Activated effector memory CD4-positive, alpha-beta T cell treated with Interleukin-2 at 50 U/mL for 16 hours (primary cell): ENCODE results near the gene KRTAP11-1.

Experiments
- DNase-seq: peaks from one replicate; pipeline ENCODE4 v3.0.0-alpha.2; 2020

The KRTAP11-1 gene, protein sequence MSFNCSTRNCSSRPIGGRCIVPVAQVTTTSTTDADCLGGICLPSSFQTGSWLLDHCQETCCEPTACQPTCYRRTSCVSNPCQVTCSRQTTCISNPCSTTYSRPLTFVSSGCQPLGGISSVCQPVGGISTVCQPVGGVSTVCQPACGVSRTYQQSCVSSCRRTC

DNA sequence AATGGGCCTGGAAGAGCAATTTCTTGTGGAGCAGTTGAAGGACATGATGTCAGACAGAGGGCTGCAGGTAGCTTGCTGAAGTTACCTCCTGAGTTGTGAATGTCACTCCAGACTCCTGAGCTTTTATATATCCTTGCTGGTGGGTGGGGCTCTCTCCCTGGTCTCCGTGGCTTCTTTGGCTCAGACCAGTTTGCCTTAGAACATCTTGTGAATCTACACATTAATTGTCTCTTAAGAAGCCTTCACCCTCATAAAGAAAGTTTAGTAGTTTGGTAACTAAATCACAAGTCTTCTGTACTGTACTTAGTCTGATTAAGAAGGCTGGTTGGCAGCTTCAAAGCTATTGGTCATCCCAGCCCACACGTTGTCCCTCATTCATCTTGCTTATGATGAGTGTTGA, at the start of gene KRTAP11-1:
TSS of gene KRTAP11-1 (minus strand) at position 101 of the 400 bp plus-strand sequence. CDS start at position 45, 56 bp downstream.
- DNase-seq = no peak

GRCh38 chr21:30924146-30924700, 42.8 kb upstream of the KRTAP11-1 start:
- no peak for DNase-seq

GRCh38 chr21:30921129-30921528, 39.7 kb upstream of the KRTAP11-1 start:
- no peak for DNase-seq

DNA sequence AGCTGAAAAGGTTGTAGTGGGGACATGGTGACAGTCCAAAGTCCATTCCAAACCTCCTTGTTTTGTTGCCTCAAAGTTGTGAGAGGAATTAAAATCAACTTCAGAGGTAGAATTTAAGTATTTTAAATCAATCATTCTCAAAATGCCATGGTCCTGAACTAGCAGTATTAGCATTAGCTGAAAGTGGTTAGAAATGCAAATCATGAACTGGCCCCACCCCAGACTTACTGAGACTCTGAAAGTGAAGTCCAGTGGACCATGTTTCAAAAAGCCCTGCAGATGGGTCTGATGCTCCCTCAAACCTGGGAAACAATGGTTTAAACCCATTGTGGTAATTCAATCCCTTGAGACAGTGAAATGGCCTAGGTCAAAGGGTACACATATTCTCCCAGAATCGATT, 36.2 kb upstream of the KRTAP11-1 start:
- no peak for DNase-seq

GRCh38 chr21:30900881-30901280, 19.5 kb upstream of the KRTAP11-1 start:
- no peak for DNase-seq

DNA sequence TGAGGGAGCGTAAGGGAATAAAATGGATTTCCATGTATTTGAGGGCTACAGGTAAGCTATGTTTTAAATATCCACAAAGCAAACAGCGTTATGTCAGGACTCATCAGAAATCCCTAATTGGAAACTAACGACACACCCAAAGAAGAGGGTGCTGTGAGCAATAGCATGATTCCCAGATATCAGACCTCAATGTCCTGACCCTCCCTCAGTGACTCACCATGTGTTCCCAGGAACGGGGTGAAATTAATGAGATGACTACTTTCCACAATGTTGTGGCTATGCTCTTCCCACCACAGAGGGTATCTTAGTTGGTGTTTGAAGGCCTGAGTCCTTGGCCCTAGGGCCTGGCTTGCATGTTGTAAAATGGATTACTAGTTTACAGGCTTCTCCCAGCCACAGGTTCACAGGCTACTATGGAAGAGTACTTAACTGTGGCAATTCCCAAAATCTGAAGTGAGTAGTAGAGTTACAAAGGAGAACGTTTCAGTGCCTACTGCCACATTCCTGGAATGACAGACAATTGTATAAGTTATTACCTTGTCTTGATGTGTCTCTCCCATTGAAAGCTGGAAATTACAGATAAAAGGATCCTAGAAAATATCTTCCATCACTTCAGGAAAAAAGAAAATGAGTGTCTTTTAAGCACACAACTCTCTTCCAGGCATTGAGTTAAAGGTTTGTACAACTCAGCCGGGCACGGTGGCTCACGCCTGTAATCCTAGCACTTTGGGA, 1.7 kb upstream of the KRTAP11-1 start:
- DNase-seq = no peak

- DNase-seq = no peak
These were observed 466 bp downstream of the KRTAP11-1 start for GRCh38 chr21:30880914-30881313.

DNA sequence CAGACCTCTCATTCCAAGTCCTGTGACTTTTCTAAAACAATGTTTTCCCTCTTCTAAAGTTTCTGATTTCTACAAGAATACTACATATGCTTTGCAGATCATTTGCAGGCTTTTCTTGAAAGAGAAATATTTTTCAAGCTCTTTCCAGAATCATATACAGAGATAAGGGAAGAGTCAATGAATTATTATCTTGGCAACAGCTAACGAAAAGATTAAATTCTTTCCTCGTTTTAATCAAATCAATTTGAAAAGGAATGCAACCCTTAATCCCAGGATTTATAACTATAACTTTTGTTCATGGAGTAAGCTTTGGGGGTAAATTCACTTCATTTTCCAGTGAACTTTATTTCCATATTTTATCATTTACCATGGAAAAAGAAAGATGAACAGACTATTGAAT, 6.9 kb downstream of the KRTAP11-1 start:
- no peak for DNase-seq

DNA sequence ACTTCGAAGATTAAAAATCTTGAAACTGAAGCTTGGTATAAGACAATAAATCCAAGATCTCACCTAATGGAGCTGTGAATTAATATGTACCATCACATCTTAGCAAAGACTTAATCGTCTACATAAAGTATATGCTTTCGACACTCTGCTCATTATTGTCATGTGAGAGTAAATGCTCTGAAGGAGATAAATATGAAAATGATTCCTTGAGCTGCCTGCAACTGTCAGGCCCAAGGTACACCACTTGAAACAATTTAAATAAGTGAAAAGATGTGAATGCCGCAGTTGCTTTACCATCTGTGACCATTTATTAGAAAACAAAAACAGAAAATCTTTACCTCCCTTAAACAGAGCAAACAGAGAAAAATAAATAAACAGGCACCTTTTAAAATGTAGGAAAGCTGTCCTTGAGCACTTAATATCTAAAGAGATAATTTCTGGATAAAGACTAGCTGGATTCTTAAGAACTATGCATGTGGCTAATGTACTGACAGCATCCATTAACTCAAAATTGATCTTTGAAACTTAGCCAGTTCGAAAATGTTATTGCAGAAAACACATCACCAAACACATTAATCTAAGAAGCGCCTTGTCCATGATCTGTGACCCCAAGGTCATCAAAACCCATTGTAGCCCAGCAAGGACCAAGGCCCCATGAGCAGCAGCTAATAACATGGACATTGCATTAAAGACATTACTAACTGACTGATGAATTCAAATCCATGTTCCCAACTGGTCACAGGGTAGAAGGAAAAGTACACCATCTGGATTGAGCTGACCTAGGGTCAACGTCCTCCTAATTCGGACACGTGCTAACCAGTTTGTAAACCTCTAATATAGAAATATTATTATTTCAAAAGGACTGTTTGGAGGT, 33.5 kb downstream of the KRTAP11-1 start:
- no peak for DNase-seq

GRCh38 chr21:30842990-30843389, 38.4 kb downstream of the KRTAP11-1 start:
- DNase-seq = no peak

DNA sequence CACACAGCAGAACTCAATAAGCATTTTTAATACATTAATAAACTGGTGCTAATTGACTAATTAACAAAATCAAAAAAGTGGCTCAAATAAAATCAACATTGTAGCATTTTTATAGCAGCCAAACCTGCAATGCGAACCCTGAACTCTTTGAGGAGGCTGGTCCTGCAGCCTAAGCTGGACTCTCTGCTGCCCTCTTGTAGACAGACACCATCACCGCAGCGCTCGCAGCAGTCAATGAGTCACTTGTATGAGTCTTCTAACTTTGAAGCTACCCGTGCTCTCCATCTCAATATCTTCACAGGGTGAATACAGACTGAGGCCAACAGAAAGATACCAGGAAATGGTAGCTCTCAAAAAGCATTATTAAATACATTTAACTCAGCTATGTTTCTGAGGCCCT, 42.1 kb downstream of the KRTAP11-1 start:
- DNase-seq = no peak

DNA sequence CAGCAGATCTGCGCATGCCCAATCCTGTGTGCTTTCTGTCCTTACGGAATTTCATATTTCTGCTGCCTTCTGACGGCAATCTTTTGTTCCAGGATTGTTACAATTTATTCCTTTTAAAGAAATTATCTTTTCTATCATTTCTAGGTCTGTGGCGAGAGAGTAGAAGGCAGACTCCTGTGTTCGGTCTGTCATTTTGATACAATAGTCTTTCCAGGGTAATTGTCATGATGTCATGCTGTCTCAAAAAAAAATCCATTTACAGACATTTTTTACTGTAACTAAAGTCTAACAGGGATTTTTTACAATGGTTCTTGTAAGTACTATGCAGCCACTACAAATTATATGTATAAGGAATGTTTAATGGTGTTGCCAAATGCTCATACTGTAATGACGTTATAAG, 42.8 kb downstream of the KRTAP11-1 start:
- no peak for DNase-seq

- DNase-seq = no peak
These were observed 50.1 kb downstream of the KRTAP11-1 start for GRCh38 chr21:30831194-30831765.
